CD4-positive, alpha-beta T cell treated with Interleukin-15 for 1 hour (primary cell): ENCODE measurements around the gene RNF17.

Experiments used
- DNase-seq: peaks from one replicate; pipeline ENCODE4 v3.0.0-alpha.2; 2020

The RNF17 gene

GRCh38 chr13:24863748-24864540, 100.0 kb downstream of the RNF17 start:
- DNase-seq: no peak

- DNase-seq: no peak
Observed at GRCh38 chr13:24864579-24864978, 100.6 kb downstream of the RNF17 start.

GRCh38 chr13:24865163-24865953, 101.4 kb downstream of the RNF17 start:
- no peak for DNase-seq

GRCh38 chr13:24866488-24866887, 102.5 kb downstream of the RNF17 start:
- no peak for DNase-seq

- no peak for DNase-seq
Observed at GRCh38 chr13:24868874-24869273, 104.9 kb downstream of the RNF17 start.

GRCh38 chr13:24870380-24870760, 106.4 kb downstream of the RNF17 start:
- DNase-seq: no peak

GRCh38 chr13:24875566-24875965, 111.6 kb downstream of the RNF17 start:
- no peak for DNase-seq

GRCh38 chr13:24877531-24877930, 113.6 kb downstream of the RNF17 start:
- no peak for DNase-seq

GRCh38 chr13:24878340-24878739, 114.4 kb downstream of the RNF17 start:
- DNase-seq: no peak

GRCh38 chr13:24882665-24883064, 118.7 kb downstream of the RNF17 start:
- DNase-seq: no peak

- DNase-seq: no peak
Observed at GRCh38 chr13:24887759-24888158, 123.8 kb downstream of the RNF17 start.

- DNase-seq: no peak
Observed at GRCh38 chr13:24888291-24888931, 124.4 kb downstream of the RNF17 start.

- no peak for DNase-seq
Observed at GRCh38 chr13:24890256-24890655, 126.3 kb downstream of the RNF17 start.

- DNase-seq: no peak
Observed at GRCh38 chr13:24891476-24892108, 127.6 kb downstream of the RNF17 start.

- DNase-seq: no peak
Observed at GRCh38 chr13:24892829-24893228, 128.9 kb downstream of the RNF17 start.

GRCh38 chr13:24893863-24894262, 129.9 kb downstream of the RNF17 start:
- DNase-seq: no peak

- DNase-seq: no peak
Observed at GRCh38 chr13:24894277-24894971, 130.5 kb downstream of the RNF17 start.

GRCh38 chr13:24894972-24895300, 131.0 kb downstream of the RNF17 start:
- no peak for DNase-seq

GRCh38 chr13:24896061-24896460, 132.1 kb downstream of the RNF17 start:
- DNase-seq: no peak

- DNase-seq: no peak
Observed at GRCh38 chr13:24897293-24897692, 133.3 kb downstream of the RNF17 start.

- no peak for DNase-seq
Observed at GRCh38 chr13:24899601-24900000, 135.6 kb downstream of the RNF17 start.

- DNase-seq: no peak
Observed at GRCh38 chr13:24900507-24900906, 136.5 kb downstream of the RNF17 start.

GRCh38 chr13:24905242-24905641, 141.3 kb downstream of the RNF17 start:
- DNase-seq: no peak
